Bronchial epithelial cell (primary cell): ENCODE results near the gene URB1. TPM values are rescaled to one million over a fixed set of nuclear protein-coding genes. Genes with fewer than 3 reads are reported as not detected.
"Not testable (repeated sequence)": the region's sequence is repeated elsewhere in the genome, so short reads cannot be mapped to it uniquely, and the experiment has no call there.

Source experiments
- DNase-seq: peaks from one replicate; pipeline ENCODE4 v3.0.0-alpha.2; 2010; ENCODE audit warnings: low read depth
- FAIRE-seq: peaks from 2 replicates; lab custom pipeline; 2011; peaks lifted over from hg19 to GRCh38; lab: Jason Lieb, UNC
- H3K27me3 ChIP-seq: 2 replicates; pipeline ENCODE4 v1.5.1; 2011; ENCODE audit warnings: low read length; ENCODE audit not compliant: control insufficient read depth, insufficient read depth
- H3K36me3 ChIP-seq: 2 replicates; pipeline ENCODE4 v1.5.1; 2011; ENCODE audit warnings: low read length; ENCODE audit not compliant: control insufficient read depth, insufficient read depth
- H3K4me3 ChIP-seq: 2 replicates; pipeline ENCODE4 v1.5.1; 2011; ENCODE audit warnings: mild to moderate bottlenecking, low read depth, low read length, control low read depth
- CTCF ChIP-seq: IDR thresholded peaks from 2 replicates; pipeline ENCODE4 v1.5.1; 2011; ENCODE audit warnings: mild to moderate bottlenecking, moderate library complexity, low read length, control low read depth, inconsistent platforms; ENCODE audit not compliant: insufficient read depth, severe bottlenecking
- total RNA-seq: library from RNA; depleted of rRNA; stranded (reverse); fragments of >200 nt; gene quantifications from 2 replicates; pipeline ENCODE4 v1.2.1, GENCODE V29; 2014

URB1 gene
- total RNA-seq, 1 donor from 2014 or later, result 22.4 TPM

DNA sequence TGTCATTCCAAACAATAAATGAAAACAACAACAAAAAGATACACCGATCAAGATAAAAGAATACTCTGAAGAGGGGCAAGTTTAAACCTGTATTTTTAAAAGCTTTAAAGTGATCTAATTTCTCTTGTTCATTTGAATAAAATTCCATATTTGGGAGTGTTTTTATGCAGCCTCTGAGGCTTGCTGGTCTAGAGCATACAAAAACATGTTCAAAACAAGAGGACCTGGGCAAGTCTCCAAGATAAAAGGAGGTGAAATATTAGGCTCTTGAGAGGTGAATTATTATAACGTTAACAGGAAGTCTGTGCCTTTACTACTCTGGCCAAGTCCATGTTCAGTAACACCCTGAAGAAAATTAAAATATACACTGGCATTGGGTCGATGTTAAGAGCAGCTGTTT, 20.1 kb downstream of the URB1 start:
- H3K27me3 ChIP-seq, result no peaks in the 10 kb centered on the region
- DNase-seq, result peak; percentile 93
- no peak for FAIRE-seq
- H3K4me3 ChIP-seq, result no peak overlapping the region
- no peak for TF ChIP-seq CTCF
- peaks cover 25% of the 10 kb centered on the region for H3K36me3 ChIP-seq

- no peak for TF ChIP-seq CTCF
- peaks cover 23% of the 10 kb centered on the region for H3K36me3 ChIP-seq
- H3K4me3 ChIP-seq, result no peak overlapping the region
- FAIRE-seq (peak; percentile 82), DNase-seq (peak; percentile 97)
- no peaks in the 10 kb centered on the region for H3K27me3 ChIP-seq
Measured at GRCh38 chr21:32371913-32372314, 20.9 kb downstream of the URB1 start.

GRCh38 chr21:32370998-32371766, 21.6 kb downstream of the URB1 start:
- no peak for FAIRE-seq
- no peak overlapping the region for H3K4me3 ChIP-seq
- no peak for DNase-seq
- peaks cover 28% of the 10 kb centered on the region for H3K36me3 ChIP-seq
- no peak for TF ChIP-seq CTCF
- no peaks in the 10 kb centered on the region for H3K27me3 ChIP-seq

- H3K4me3 ChIP-seq, DNase-seq, FAIRE-seq, H3K27me3 ChIP-seq: not testable (repeated sequence)
- H3K36me3 ChIP-seq, result peaks cover 39% of the 10 kb centered on the region
Measured at GRCh38 chr21:32368961-32369360, 23.9 kb downstream of the URB1 start.

- Histone ChIP-seq H3K4me3 (no peak overlapping the region), H3K36me3 (peaks cover 40% of the 10 kb centered on the region), H3K27me3 (no peaks in the 10 kb centered on the region)
- TF ChIP-seq CTCF, result no peak
- FAIRE-seq (no peak), DNase-seq (no peak)
Measured at GRCh38 chr21:32368386-32368785, 24.4 kb downstream of the URB1 start.

- DNase-seq, result no peak
Measured at GRCh38 chr21:32367158-32367557, 25.7 kb downstream of the URB1 start.

More at GRCh38 chr21:32367158-32367557, 25.7 kb downstream of the URB1 start:
- no peak for TF ChIP-seq CTCF
- Histone ChIP-seq H3K36me3 (peaks cover 51% of the 10 kb centered on the region), H3K27me3 (no peaks in the 10 kb centered on the region), H3K4me3 (no peak overlapping the region)
- no peak for FAIRE-seq
